ENCODE data around the gene KDM8. TPM values are rescaled to one million over a fixed set of nuclear protein-coding genes. Genes with fewer than 3 reads are reported as not detected.

Gene KDM8
- total and polyA plus RNA-seq, 5 donors, result 3.1 to 6.1 (median 5.0) TPM

GRCh38 chr16:27238016-27238587, 34.8 kb downstream of the KDM8 start:
- intact Hi-C loops (cut with DNase I), result loop anchor here (10.0 kb wide), 3 partner anchors 77 to 217 kb away; partner anchors contain the start of gene IL4R (in 1 of the 4)
- peaks cover 20% of the 10 kb centered on the region for H3K4me1 ChIP-seq (ENCODE audit: control insufficient read depth, insufficient read depth, low read length)
- H3K4me3 ChIP-seq (ENCODE audit: low read length), result no peak overlapping the region
- ATAC-seq (peak; percentile 32 to 48), DNase-seq (peak; percentile 64 to 85 (median 81))
- 53% methylated on average over 16 of the region's 16 CpGs for WGBS
- H3K27me3 ChIP-seq (ENCODE audit: control insufficient read depth, insufficient read depth), result no peaks in the 10 kb centered on the region
- no peaks in the 10 kb centered on the region for H3K9me3 ChIP-seq (ENCODE audit: control insufficient read depth, low read length)
- peak overlapping the region; percentile 49 for H3K27ac ChIP-seq (ENCODE audit: low read length)

- peaks cover 24% of the 10 kb centered on the region for H3K4me1 ChIP-seq (ENCODE audit: control insufficient read depth, insufficient read depth, low read length)
- H3K4me3 ChIP-seq (ENCODE audit: low read length), result no peak overlapping the region
- H3K9me3 ChIP-seq (ENCODE audit: control insufficient read depth, low read length), result no peaks in the 10 kb centered on the region
- ATAC-seq, result no peak
- H3K27me3 ChIP-seq (ENCODE audit: control insufficient read depth, insufficient read depth), result no peaks in the 10 kb centered on the region
- no peak for DNase-seq
- 88% methylated on average over 2 of the region's 2 CpGs for WGBS
- intact Hi-C loops (cut with DNase I), result loop anchor here (10.0 kb wide), 3 partner anchors 76 to 216 kb away; partner anchors contain the start of gene IL4R (in 1 of the 4)
- H3K27ac ChIP-seq (ENCODE audit: low read length), result no peak overlapping the region
Measured at GRCh38 chr16:27238591-27238990, 35.3 kb downstream of the KDM8 start.

- no peak for DNase-seq
- H3K4me1 ChIP-seq (ENCODE audit: control insufficient read depth, insufficient read depth, low read length), result peaks cover 28% of the 10 kb centered on the region
- intact Hi-C loops (cut with DNase I), result loop anchor here (10.0 kb wide), 3 partner anchors 76 to 216 kb away; partner anchors contain the start of gene IL4R (in 1 of the 4)
Measured at GRCh38 chr16:27239026-27239425, 35.7 kb downstream of the KDM8 start.

GRCh38 chr16:27239906-27240655, 36.8 kb downstream of the KDM8 start:
- Histone ChIP-seq H3K27me3 (ENCODE audit: control insufficient read depth, insufficient read depth) (no peaks in the 10 kb centered on the region), H3K27ac (ENCODE audit: low read length) (no peak overlapping the region), H3K4me1 (ENCODE audit: control insufficient read depth, insufficient read depth, low read length) (peaks cover 32% of the 10 kb centered on the region), H3K9me3 (ENCODE audit: control insufficient read depth, low read length) (no peaks in the 10 kb centered on the region), H3K4me3 (ENCODE audit: low read length) (no peak overlapping the region)
- DNase-seq, result peak in 1 of 3 donors; percentile 52
- intact Hi-C loops (cut with DNase I), result loop anchor here (10.0 kb wide), 3 partner anchors 75 to 215 kb away; partner anchors contain the start of gene IL4R (in 1 of the 4)
- WGBS, result 85% methylated on average over 9 of the region's 9 CpGs
- no peak for ATAC-seq

More at GRCh38 chr16:27239026-27239425, 35.7 kb downstream of the KDM8 start:
- H3K27ac ChIP-seq (ENCODE audit: low read length), result no peak overlapping the region
- no peak overlapping the region for H3K4me3 ChIP-seq (ENCODE audit: low read length)
- ATAC-seq, result no peak
- WGBS, result 98% methylated on average over 5 of the region's 5 CpGs
- H3K9me3 ChIP-seq (ENCODE audit: control insufficient read depth, low read length), result no peaks in the 10 kb centered on the region
- no peaks in the 10 kb centered on the region for H3K27me3 ChIP-seq (ENCODE audit: control insufficient read depth, insufficient read depth)

- no peak overlapping the region for H3K4me3 ChIP-seq (ENCODE audit: low read length)
- no peaks in the 10 kb centered on the region for H3K27me3 ChIP-seq (ENCODE audit: control insufficient read depth, insufficient read depth)
- ATAC-seq (no peak), DNase-seq (peak; percentile 14 to 59 (median 19))
- no peaks in the 10 kb centered on the region for H3K9me3 ChIP-seq (ENCODE audit: control insufficient read depth, low read length)
- H3K27ac ChIP-seq (ENCODE audit: low read length), result peak overlapping the region; percentile 16
- intact Hi-C loops (cut with DNase I), result no loop called here
- H3K4me1 ChIP-seq (ENCODE audit: control insufficient read depth, insufficient read depth, low read length), result peaks cover 28% of the 10 kb centered on the region
- 67% methylated on average over 6 of the region's 6 CpGs for WGBS
Measured at GRCh38 chr16:27240948-27241531, 37.7 kb downstream of the KDM8 start.

- no peaks in the 10 kb centered on the region for H3K9me3 ChIP-seq (ENCODE audit: control insufficient read depth, low read length)
- DNase-seq (peak in 1 of 3 donors; percentile 45), ATAC-seq (no peak)
- WGBS, result 71% methylated on average over 13 of the region's 13 CpGs
- H3K27ac ChIP-seq (ENCODE audit: low read length), result peak overlapping the region; percentile 16
- no peaks in the 10 kb centered on the region for H3K27me3 ChIP-seq (ENCODE audit: control insufficient read depth, insufficient read depth)
- H3K4me3 ChIP-seq (ENCODE audit: low read length), result no peak overlapping the region
- intact Hi-C loops (cut with DNase I), result no loop called here
- peaks cover 28% of the 10 kb centered on the region for H3K4me1 ChIP-seq (ENCODE audit: control insufficient read depth, insufficient read depth, low read length)
Measured at GRCh38 chr16:27241658-27242057, 38.3 kb downstream of the KDM8 start.

GRCh38 chr16:27242398-27242797, 39.1 kb downstream of the KDM8 start:
- Histone ChIP-seq H3K9me3 (ENCODE audit: control insufficient read depth, low read length) (no peaks in the 10 kb centered on the region), H3K4me1 (ENCODE audit: control insufficient read depth, insufficient read depth, low read length) (peaks cover 24% of the 10 kb centered on the region), H3K27me3 (ENCODE audit: control insufficient read depth, insufficient read depth) (no peaks in the 10 kb centered on the region), H3K4me3 (ENCODE audit: low read length) (no peak overlapping the region), H3K27ac (ENCODE audit: low read length) (peak overlapping the region; percentile 42)
- DNase-seq (no peak), ATAC-seq (no peak)
- intact Hi-C loops (cut with DNase I), result no loop called here
- WGBS, result 67% methylated on average over 2 of the region's 2 CpGs

- Histone ChIP-seq H3K27ac (ENCODE audit: low read length) (peak overlapping the region; percentile 66), H3K27me3 (ENCODE audit: control insufficient read depth, insufficient read depth) (no peaks in the 10 kb centered on the region), H3K4me1 (ENCODE audit: control insufficient read depth, insufficient read depth, low read length) (peaks cover 22% of the 10 kb centered on the region), H3K9me3 (ENCODE audit: control insufficient read depth, low read length) (no peaks in the 10 kb centered on the region), H3K4me3 (ENCODE audit: low read length) (peak overlapping the region; percentile 11)
- WGBS, result 29% methylated on average over 13 of the region's 13 CpGs
- intact Hi-C loops (cut with DNase I), result no loop called here
- peak; percentile 73 to 77 for ATAC-seq
- DNase-seq, result peak; percentile 25 to 79 (median 72)
Measured at GRCh38 chr16:27242868-27243590, 39.7 kb downstream of the KDM8 start.

GRCh38 chr16:27243725-27244362, 40.5 kb downstream of the KDM8 start:
- ATAC-seq, result no peak
- H3K27me3 ChIP-seq (ENCODE audit: control insufficient read depth, insufficient read depth), result no peaks in the 10 kb centered on the region
- peak overlapping the region; percentile 25 for H3K27ac ChIP-seq (ENCODE audit: low read length)
- peak in 1 of 3 donors; percentile 29 for DNase-seq
- H3K9me3 ChIP-seq (ENCODE audit: control insufficient read depth, low read length), result no peaks in the 10 kb centered on the region
- 91% methylated on average over 11 of the region's 11 CpGs for WGBS
- H3K4me3 ChIP-seq (ENCODE audit: low read length), result no peak overlapping the region
- peaks cover 19% of the 10 kb centered on the region for H3K4me1 ChIP-seq (ENCODE audit: control insufficient read depth, insufficient read depth, low read length)
- intact Hi-C loops (cut with DNase I), result no loop called here

GRCh38 chr16:27244363-27244755, 41.0 kb downstream of the KDM8 start:
- WGBS, result 87% methylated on average over 7 of the region's 7 CpGs
- ATAC-seq (no peak), DNase-seq (peak in 2 of 3 donors; percentile 35 to 51)
- intact Hi-C loops (cut with DNase I), result no loop called here
- Histone ChIP-seq H3K27ac (ENCODE audit: low read length) (peak overlapping the region; percentile 25), H3K9me3 (ENCODE audit: control insufficient read depth, low read length) (no peaks in the 10 kb centered on the region), H3K27me3 (ENCODE audit: control insufficient read depth, insufficient read depth) (no peaks in the 10 kb centered on the region), H3K4me1 (ENCODE audit: control insufficient read depth, insufficient read depth, low read length) (peaks cover 19% of the 10 kb centered on the region), H3K4me3 (ENCODE audit: low read length) (no peak overlapping the region)
